ENCODE results near the gene CEP104. TPM values are rescaled to one million over a fixed set of nuclear protein-coding genes. Genes with fewer than 3 reads are reported as not detected.

Gene CEP104
- total RNA-seq, 1 experiment from 2014 or later = 35.6 TPM

DNA sequence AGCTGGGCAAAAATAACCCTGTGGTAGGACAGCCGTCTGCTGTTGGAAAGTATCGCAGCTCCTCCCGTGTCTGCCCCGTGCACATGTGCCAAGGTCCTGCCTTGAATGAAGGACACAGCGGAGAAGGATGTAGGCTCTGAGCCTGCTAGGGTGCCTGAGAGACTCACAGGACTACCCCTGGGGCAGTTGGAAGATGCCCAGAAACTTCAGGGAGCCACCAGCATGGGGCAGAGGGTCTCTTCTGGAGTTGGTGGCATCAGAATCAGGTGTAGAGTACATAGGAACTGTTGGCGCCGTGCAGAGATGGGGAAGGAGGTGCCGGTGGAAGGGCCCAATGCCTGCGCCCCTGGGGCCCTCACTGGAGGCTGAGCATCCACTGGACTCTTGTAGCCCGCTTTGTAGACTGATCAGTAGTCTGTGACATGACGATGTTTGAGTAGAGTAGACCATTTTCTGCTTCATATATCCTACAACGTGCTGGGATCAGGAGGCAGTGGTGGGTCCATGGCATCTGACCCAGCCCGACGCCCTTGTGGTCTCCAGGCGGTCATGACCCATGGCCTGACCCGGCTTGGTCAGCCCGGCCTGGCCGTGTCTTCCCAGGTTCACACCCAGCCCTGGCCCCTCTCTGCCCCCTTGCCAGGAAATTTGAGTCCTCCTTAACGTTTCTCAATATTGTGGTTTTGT, 48.4 kb upstream of the CEP104 start:
- H3K27me3 Mint-ChIP-seq (ENCODE audit: insufficient read depth, unreplicated experiment) = no peaks in the 10 kb centered on the region
- H3K36me3 Mint-ChIP-seq (ENCODE audit: insufficient read depth, unreplicated experiment) = no peaks in the 10 kb centered on the region
- H3K4me1 ChIP-seq = no peaks in the 10 kb centered on the region
- no peak overlapping the region for H3K4me3 Mint-ChIP-seq (ENCODE audit: unreplicated experiment)
- H3K27ac Mint-ChIP-seq (ENCODE audit: unreplicated experiment) = no peak overlapping the region
- no TSS peak for BruUV-seq (replicated peaks)
- no peaks in the 10 kb centered on the region for H3K4me1 Mint-ChIP-seq (ENCODE audit: low read depth, unreplicated experiment)
- no peaks in the 10 kb centered on the region for H3K9me3 ChIP-seq
- DNase-seq = no peak
- no peaks in the 10 kb centered on the region for H3K9me3 Mint-ChIP-seq (ENCODE audit: unreplicated experiment)
- TF ChIP-seq CTCF (IDR thresholded peaks at IDR 0.05; ENCODE audit: insufficient read depth in 1 of 2, low read depth in 1 of 2, low read length in 1 of 2, severe bottlenecking in 1 of 2, unreplicated experiment in 1 of 2) = no peak
- ChIA-PET CTCF (no interaction called here), POLR2A (no interaction called here)
- intact Hi-C loops (cut with micrococcal nuclease; ENCODE audit: unreplicated experiment) = no loop called here
- no peak overlapping the region for H3K4me3 ChIP-seq (ENCODE audit: low read depth, low read length)
- no peaks in the 10 kb centered on the region for H3K36me3 ChIP-seq (ENCODE audit: control insufficient read depth, insufficient read depth, low read length)
- H3K27me3 ChIP-seq (replicated peaks; ENCODE audit: control insufficient read depth, insufficient read depth, low read length) = no peaks in the 10 kb centered on the region

DNA sequence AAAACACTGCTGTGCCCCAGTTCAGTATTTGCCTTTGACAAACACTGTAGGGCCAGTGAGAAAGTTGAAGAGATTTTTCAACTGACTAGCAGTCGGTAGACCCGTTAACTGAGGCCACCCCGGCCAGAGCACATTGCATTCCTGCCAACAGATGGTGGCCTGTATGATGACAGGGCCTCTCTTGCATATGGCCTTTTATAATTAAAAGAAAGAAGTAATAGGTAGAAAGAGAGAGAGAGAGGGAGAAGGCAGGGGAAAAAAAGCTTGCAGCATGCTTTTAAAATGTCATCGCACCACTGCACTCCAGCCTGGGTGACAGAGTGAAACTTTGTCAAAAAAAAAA, 47.8 kb upstream of the CEP104 start:
- intact Hi-C loops (cut with micrococcal nuclease; ENCODE audit: unreplicated experiment) = no loop called here
- DNase-seq = no peak

DNA sequence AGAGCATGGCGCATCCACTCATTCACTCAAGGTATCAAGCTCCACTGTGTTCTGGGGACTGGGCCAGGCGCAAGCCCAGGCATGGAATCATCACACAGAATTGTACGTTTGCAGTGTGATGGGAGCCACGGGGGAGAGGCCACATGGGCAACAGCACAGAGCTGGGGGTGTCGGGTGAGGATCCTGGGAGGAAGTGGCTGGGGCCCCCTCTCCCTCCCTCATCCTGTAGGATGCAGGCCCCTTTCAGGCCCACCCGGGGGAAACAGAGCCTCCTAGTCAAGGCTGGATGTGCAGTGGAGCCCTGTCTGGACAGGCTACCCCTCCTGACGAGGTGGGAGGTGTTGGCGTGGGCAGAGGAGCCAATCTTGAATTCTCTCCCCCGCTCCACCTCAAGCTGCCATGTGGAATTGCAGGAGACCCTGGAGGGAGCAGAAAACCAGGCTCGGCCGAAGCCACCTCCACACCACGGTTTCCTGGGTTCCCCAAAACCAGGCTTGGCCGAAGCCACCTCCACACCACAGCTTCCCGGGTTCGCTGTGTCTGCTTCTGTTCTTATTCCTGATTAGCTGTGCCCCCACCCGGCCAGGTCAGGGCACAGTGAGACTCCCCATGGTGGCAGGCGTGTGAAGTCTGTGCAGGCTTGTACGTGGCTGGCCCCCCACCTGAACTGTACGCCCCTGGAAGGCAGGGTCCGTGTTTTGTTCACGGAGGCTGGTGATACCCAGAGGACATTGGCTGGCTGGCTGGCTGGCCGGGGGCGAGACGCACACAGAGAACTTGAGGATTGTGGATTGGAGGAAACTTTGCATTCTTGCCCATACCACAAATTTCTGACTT, 47.2 kb upstream of the CEP104 start:
- BruUV-seq (replicated peaks) = no TSS peak
- Mint-ChIP-seq H3K27me3 (ENCODE audit: insufficient read depth, unreplicated experiment) (no peaks in the 10 kb centered on the region), H3K36me3 (ENCODE audit: insufficient read depth, unreplicated experiment) (peaks cover 6% of the 10 kb centered on the region), H3K9me3 (ENCODE audit: unreplicated experiment) (no peaks in the 10 kb centered on the region), H3K27ac (ENCODE audit: unreplicated experiment) (no peak overlapping the region), H3K4me3 (ENCODE audit: unreplicated experiment) (no peak overlapping the region), H3K4me1 (ENCODE audit: low read depth, unreplicated experiment) (no peaks in the 10 kb centered on the region)
- Histone ChIP-seq H3K9me3 (no peaks in the 10 kb centered on the region), H3K4me1 (no peaks in the 10 kb centered on the region), H3K4me3 (ENCODE audit: low read depth, low read length) (no peak overlapping the region), H3K27me3 (replicated peaks; ENCODE audit: control insufficient read depth, insufficient read depth, low read length) (no peaks in the 10 kb centered on the region), H3K36me3 (ENCODE audit: control insufficient read depth, insufficient read depth, low read length) (no peaks in the 10 kb centered on the region)
- DNase-seq = no peak
- ChIA-PET POLR2A (no interaction called here), CTCF (no interaction called here)
- no peak for TF ChIP-seq CTCF (IDR thresholded peaks at IDR 0.05; ENCODE audit: insufficient read depth in 1 of 2, low read depth in 1 of 2, low read length in 1 of 2, severe bottlenecking in 1 of 2, unreplicated experiment in 1 of 2)
- intact Hi-C loops (cut with micrococcal nuclease; ENCODE audit: unreplicated experiment) = no loop called here

More for the DNA sequence above, 47.8 kb upstream of the CEP104 start:
- Mint-ChIP-seq H3K9me3 (ENCODE audit: unreplicated experiment) (no peaks in the 10 kb centered on the region), H3K27ac (ENCODE audit: unreplicated experiment) (no peak overlapping the region), H3K27me3 (ENCODE audit: insufficient read depth, unreplicated experiment) (no peaks in the 10 kb centered on the region), H3K4me3 (ENCODE audit: unreplicated experiment) (no peak overlapping the region), H3K36me3 (ENCODE audit: insufficient read depth, unreplicated experiment) (peaks cover 5% of the 10 kb centered on the region), H3K4me1 (ENCODE audit: low read depth, unreplicated experiment) (no peaks in the 10 kb centered on the region)
- Histone ChIP-seq H3K4me3 (ENCODE audit: low read depth, low read length) (no peak overlapping the region), H3K9me3 (no peaks in the 10 kb centered on the region), H3K36me3 (ENCODE audit: control insufficient read depth, insufficient read depth, low read length) (no peaks in the 10 kb centered on the region), H3K27me3 (replicated peaks; ENCODE audit: control insufficient read depth, insufficient read depth, low read length) (no peaks in the 10 kb centered on the region), H3K4me1 (no peaks in the 10 kb centered on the region)
- no peak for TF ChIP-seq CTCF (IDR thresholded peaks at IDR 0.05; ENCODE audit: insufficient read depth in 1 of 2, low read depth in 1 of 2, low read length in 1 of 2, severe bottlenecking in 1 of 2, unreplicated experiment in 1 of 2)
- POLR2A ChIA-PET = no interaction called here
- CTCF ChIA-PET = no interaction called here
- BruUV-seq (replicated peaks) = no TSS peak
